ENCODE measurements around the gene RNF223. TPM values are rescaled to one million over a fixed set of nuclear protein-coding genes. Genes with fewer than 3 reads are reported as not detected.

Gene RNF223
- polyA plus RNA-seq, 2 of the 4 experiments (the other 2 are of a cell fraction): 0.08 TPM; not detected in 1

DNA sequence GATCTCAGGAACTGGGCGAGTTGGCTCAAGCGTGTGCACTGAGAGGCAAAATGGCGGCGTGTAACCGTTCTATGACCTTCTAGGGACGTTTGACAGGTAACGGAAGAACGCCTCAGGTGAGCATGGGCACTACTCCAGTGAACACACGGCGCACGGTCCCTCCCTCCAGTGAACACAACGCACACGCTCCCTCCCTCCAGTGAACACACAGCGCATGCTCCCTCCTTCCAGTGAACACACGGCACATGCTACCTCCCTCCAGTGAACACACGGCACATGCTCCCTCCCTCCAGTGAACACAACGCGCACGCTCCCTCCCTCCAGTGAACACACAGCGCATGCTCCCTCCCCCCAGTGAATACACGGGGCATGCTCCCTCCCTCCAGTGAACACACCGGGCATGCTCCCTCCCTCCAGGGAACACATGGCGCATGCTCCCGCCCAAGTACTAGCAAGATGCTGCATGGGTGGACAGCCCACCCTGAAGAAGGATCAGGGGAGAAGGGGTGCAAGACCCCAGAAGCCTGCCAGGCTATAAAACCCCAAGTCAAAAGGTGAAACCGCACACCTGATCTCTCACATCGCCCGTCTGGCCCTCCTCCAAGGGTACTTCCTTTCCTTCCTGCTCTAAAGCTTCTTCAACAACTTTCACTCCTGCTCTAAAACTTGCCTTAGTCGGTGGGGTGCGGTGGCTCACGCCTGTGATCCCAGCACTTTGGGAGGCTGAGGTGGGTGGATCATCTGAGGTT is 38.3 kb upstream of the RNF223 start:
- Histone ChIP-seq H3K4me3 (no peak overlapping the region), H3K4me1 (peaks cover 3% of the 10 kb centered on the region; the same call in 1 of the 3 replicates), H3K4me2 (no peak overlapping the region), H3K9me3 (no peaks in the 10 kb centered on the region), H3K27ac (no peak overlapping the region)
- CTCF ChIA-PET: interaction anchor here (1.0 kb wide), 1 partner anchor 9 kb away, joined by 3 read pairs; no protein-coding TSS in a partner anchor
- no peak for TF ChIP-seq EHF (CRISPR knock-in tag; IDR thresholded peaks at IDR 0.05)
- no peak for TF ChIP-seq BHLHE40 (IDR thresholded peaks at IDR 0.05; ENCODE audit: low read depth, low read length)
- TF ChIP-seq ESRRA (IDR thresholded peaks at IDR 0.05; ENCODE audit: borderline replicate concordance, low read length): no peak
- no peak for TF ChIP-seq PHF8 (IDR thresholded peaks at IDR 0.05; ENCODE audit: borderline replicate concordance, low read depth)
- TF ChIP-seq FOSB (CRISPR knock-in tag; IDR thresholded peaks at IDR 0.05): no peak
- no peak for TF ChIP-seq RFX5 (IDR thresholded peaks at IDR 0.05)
- no peak for TF ChIP-seq CEBPB (IDR thresholded peaks at IDR 0.05)
- no peak for TF ChIP-seq NFE2L2 (conservative IDR thresholded peaks at IDR 0.05; ENCODE audit: low read length)
- TF ChIP-seq EHMT2 (IDR thresholded peaks at IDR 0.05; ENCODE audit: low read depth): no peak
- no peak for TF ChIP-seq HOXB13 (CRISPR knock-in tag; IDR thresholded peaks at IDR 0.05; ENCODE audit: low read depth)
- TF ChIP-seq, protein P1, sequence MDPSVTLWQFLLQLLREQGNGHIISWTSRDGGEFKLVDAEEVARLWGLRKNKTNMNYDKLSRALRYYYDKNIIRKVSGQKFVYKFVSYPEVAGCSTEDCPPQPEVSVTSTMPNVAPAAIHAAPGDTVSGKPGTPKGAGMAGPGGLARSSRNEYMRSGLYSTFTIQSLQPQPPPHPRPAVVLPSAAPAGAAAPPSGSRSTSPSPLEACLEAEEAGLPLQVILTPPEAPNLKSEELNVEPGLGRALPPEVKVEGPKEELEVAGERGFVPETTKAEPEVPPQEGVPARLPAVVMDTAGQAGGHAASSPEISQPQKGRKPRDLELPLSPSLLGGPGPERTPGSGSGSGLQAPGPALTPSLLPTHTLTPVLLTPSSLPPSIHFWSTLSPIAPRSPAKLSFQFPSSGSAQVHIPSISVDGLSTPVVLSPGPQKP (IDR thresholded peaks at IDR 0.05; ENCODE audit: low read depth, low read length): no peak
- TF ChIP-seq, protein P2, sequence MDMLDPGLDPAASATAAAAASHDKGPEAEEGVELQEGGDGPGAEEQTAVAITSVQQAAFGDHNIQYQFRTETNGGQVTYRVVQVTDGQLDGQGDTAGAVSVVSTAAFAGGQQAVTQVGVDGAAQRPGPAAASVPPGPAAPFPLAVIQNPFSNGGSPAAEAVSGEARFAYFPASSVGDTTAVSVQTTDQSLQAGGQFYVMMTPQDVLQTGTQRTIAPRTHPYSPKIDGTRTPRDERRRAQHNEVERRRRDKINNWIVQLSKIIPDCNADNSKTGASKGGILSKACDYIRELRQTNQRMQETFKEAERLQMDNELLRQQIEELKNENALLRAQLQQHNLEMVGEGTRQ (IDR thresholded peaks at IDR 0.05): no peak
- no peak for TF ChIP-seq CBX2 (IDR thresholded peaks at IDR 0.05; ENCODE audit: borderline replicate concordance, low read depth)
- no peak for TF ChIP-seq KDM1A (IDR thresholded peaks at IDR 0.05; ENCODE audit: low read depth)
- no peak for TF ChIP-seq TFCP2L1 (CRISPR knock-in tag; IDR thresholded peaks at IDR 0.05)
- POLR2A ChIA-PET: no interaction called here
- no peak for FAIRE-seq
- no peak for DNase-seq (ENCODE audit: low read depth in 1 of 2, low spot score in 1 of 2)
- no peak for ATAC-seq
- WGBS (ENCODE audit: missing lambda C conversion rate): 93% methylated on average over 27 of the region's 30 CpGs

DNA sequence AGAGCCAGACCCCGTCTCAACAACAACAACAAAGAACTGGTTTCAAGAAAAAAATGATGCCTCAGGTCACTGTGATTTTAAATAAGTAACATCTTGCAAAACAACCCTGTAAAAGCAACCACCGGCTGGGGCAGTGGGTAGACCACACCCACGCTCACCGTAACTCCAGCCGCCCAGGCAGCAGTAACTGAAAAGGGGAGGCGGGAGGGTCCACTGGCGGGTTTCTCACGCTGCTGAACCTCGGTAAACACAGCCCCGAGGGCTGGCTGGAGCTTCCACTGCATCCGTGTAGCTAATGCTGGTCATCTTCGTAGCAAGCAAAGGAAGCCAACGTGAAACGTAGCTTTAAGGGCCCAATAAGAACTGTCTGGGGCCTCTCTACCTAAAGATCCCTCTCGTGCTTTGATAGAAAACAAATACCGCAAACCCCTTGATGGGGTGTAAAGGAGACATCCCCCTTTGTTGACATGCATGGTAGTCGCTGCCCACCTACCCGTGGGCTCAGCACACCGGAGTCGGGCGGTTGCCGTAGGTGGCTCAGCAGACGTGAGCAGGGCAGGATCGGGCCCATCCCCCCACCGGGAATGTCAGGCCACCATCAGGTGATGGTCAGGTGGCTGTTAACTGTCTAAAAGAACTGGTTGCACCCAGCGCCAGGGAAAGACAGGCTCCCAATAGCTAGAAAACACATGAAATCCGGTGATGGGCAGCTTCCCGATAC is 37.6 kb upstream of the RNF223 start:
- POLR2A ChIA-PET: interaction anchor here (0.7 kb wide), 1 partner anchor 43 kb away, joined by 3 read pairs; no protein-coding TSS in a partner anchor
- Histone ChIP-seq H3K4me3 (no peak overlapping the region), H3K9me3 (no peaks in the 10 kb centered on the region), H3K4me1 (peaks cover 3% of the 10 kb centered on the region; the same call in 1 of the 3 replicates), H3K27ac (no peak overlapping the region), H3K4me2 (no peak overlapping the region)
- WGBS (ENCODE audit: missing lambda C conversion rate): 92% methylated on average over 21 of the region's 28 CpGs
- TF ChIP-seq SREBF2 (IDR thresholded peaks at IDR 0.05) (no peak), FOSB (CRISPR knock-in tag; IDR thresholded peaks at IDR 0.05) (no peak), CBX8 (IDR thresholded peaks at IDR 0.05) (no peak), CBX2 (IDR thresholded peaks at IDR 0.05; ENCODE audit: borderline replicate concordance, low read depth) (no peak)
- no peak for ATAC-seq
- CTCF ChIA-PET: interaction anchor here (1.8 kb wide), 1 partner anchor 11 kb away, joined by 5 read pairs; no protein-coding TSS in a partner anchor
- DNase-seq (ENCODE audit: low read depth in 1 of 2, low spot score in 1 of 2): no peak
- FAIRE-seq: no peak

DNA sequence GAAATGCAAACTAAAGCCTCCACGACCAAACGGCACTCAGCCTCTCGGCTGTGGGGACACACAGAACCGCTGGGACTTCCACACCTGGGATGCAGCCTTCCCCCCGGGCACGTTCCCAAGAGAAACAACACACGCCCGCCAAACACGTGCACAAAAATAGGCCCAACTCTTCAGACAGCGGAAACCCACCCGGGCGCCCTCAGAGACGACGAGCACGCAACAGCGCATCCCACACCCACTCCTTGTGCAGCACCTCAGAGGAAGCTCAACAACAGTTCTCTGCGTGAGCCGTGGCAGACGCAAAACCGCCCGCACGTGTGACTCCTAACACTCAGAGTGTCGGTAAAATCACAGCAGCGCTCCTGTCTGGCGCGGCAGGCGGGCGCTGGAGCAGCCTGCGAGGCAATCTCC is 36.5 kb upstream of the RNF223 start:
- H3K4me1 ChIP-seq: peaks cover 3% of the 10 kb centered on the region; the same call in 1 of the 3 replicates
- no peaks in the 10 kb centered on the region for H3K9me3 ChIP-seq
- CTCF ChIA-PET: interaction anchor here (1.8 kb wide), 1 partner anchor 12 kb away, joined by 5 read pairs; no protein-coding TSS in a partner anchor
- WGBS (ENCODE audit: missing lambda C conversion rate): 95% methylated on average over 29 of the region's 29 CpGs
- H3K4me3 ChIP-seq: no peak overlapping the region
- no peak overlapping the region for H3K4me2 ChIP-seq
- no peak for ATAC-seq
- POLR2A ChIA-PET: interaction anchor here (0.7 kb wide), 1 partner anchor 42 kb away, joined by 3 read pairs; no protein-coding TSS in a partner anchor
- FAIRE-seq: no peak
- no peak overlapping the region for H3K27ac ChIP-seq
- DNase-seq (ENCODE audit: low read depth in 1 of 2, low spot score in 1 of 2): no peak
- TF ChIP-seq, protein P3, sequence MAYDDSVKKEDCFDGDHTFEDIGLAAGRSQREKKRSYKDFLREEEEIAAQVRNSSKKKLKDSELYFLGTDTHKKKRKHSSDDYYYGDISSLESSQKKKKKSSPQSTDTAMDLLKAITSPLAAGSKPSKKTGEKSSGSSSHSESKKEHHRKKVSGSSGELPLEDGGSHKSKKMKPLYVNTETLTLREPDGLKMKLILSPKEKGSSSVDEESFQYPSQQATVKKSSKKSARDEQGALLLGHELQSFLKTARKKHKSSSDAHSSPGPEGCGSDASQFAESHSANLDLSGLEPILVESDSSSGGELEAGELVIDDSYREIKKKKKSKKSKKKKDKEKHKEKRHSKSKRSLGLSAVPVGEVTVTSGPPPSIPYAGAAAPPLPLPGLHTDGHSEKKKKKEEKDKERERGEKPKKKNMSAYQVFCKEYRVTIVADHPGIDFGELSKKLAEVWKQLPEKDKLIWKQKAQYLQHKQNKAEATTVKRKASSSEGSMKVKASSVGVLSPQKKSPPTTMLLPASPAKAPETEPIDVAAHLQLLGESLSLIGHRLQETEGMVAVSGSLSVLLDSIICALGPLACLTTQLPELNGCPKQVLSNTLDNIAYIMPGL (CRISPR knock-in tag; IDR thresholded peaks at IDR 0.05; ENCODE audit: borderline replicate concordance): no peak
- TF ChIP-seq FOSB (CRISPR knock-in tag; IDR thresholded peaks at IDR 0.05) (no peak), PHF8 (IDR thresholded peaks at IDR 0.05; ENCODE audit: borderline replicate concordance, low read depth) (no peak), NFE2L2 (conservative IDR thresholded peaks at IDR 0.05; ENCODE audit: low read length) (no peak), GATA3 (IDR thresholded peaks at IDR 0.05; ENCODE audit: borderline replicate concordance) (no peak), EHMT2 (IDR thresholded peaks at IDR 0.05; ENCODE audit: low read depth) (no peak), KDM1A (IDR thresholded peaks at IDR 0.05; ENCODE audit: low read depth) (no peak), HEYL (CRISPR knock-in tag; IDR thresholded peaks at IDR 0.05) (no peak), JUN (IDR thresholded peaks at IDR 0.05) (no peak), RCOR1 (IDR thresholded peaks at IDR 0.05; ENCODE audit: low read depth, low read length) (no peak), JUNB (IDR thresholded peaks at IDR 0.05) (no peak), TFCP2L1 (CRISPR knock-in tag; IDR thresholded peaks at IDR 0.05) (no peak), RNF2 (IDR thresholded peaks at IDR 0.05; ENCODE audit: borderline replicate concordance, low read depth) (no peak), TP53 (CRISPR knock-in tag; IDR thresholded peaks at IDR 0.05) (no peak)
- TF ChIP-seq, protein P4, sequence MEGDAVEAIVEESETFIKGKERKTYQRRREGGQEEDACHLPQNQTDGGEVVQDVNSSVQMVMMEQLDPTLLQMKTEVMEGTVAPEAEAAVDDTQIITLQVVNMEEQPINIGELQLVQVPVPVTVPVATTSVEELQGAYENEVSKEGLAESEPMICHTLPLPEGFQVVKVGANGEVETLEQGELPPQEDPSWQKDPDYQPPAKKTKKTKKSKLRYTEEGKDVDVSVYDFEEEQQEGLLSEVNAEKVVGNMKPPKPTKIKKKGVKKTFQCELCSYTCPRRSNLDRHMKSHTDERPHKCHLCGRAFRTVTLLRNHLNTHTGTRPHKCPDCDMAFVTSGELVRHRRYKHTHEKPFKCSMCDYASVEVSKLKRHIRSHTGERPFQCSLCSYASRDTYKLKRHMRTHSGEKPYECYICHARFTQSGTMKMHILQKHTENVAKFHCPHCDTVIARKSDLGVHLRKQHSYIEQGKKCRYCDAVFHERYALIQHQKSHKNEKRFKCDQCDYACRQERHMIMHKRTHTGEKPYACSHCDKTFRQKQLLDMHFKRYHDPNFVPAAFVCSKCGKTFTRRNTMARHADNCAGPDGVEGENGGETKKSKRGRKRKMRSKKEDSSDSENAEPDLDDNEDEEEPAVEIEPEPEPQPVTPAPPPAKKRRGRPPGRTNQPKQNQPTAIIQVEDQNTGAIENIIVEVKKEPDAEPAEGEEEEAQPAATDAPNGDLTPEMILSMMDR (IDR thresholded peaks at IDR 0.05): no peak
